IMR-90 (cell line): ENCODE measurements around the gene GNAI3. TPM values are rescaled to one million over a fixed set of nuclear protein-coding genes. Genes with fewer than 3 reads are reported as not detected.

ENCODE experiments used
- ATAC-seq: fragments of 200-7000 bp; cut with Tn5 transposase; 2 replicates; pipeline ENCODE4 v1.9.1; 2020; ENCODE audit warnings: low read depth, mild to moderate bottlenecking, moderate library complexity
- BruUV-seq: library from RNA; stranded (reverse); fragments of 400-500 nt; replicated peaks from 2 replicates; lab custom pipeline; 2021; lab: Mats Ljungman, UMichigan
- CTCF ChIA-PET: fragments of 300-600 bp; formaldehyde crosslinking; extraction: SDS; loops from one replicate; lab custom pipeline; 2021; ENCODE audit warnings: antibody characterized with exemption; lab: Yijun Ruan, JAX
- POLR2A ChIA-PET: fragments of 300-600 bp; sonication (Branson Sonifier 250); formaldehyde crosslinking; loops from one replicate; lab custom pipeline; 2022; ENCODE audit warnings: antibody characterized with exemption; ENCODE audit not compliant: unreplicated experiment; lab: Charles Lee
- DNase-seq: peaks from one replicate; pipeline ENCODE4 v3.0.0; 2013
- H2AFZ ChIP-seq: replicated peaks from 2 replicates; pipeline ENCODE3; 2013; ENCODE audit warnings: low read length, mild to moderate bottlenecking; ENCODE audit not compliant: poor library complexity
- H2AK5ac ChIP-seq: 2 replicates; pipeline ENCODE4 v1.6.1; 2013; ENCODE audit warnings: low read depth, low read length, inconsistent platforms
- H2AK9ac ChIP-seq: replicated peaks from 2 replicates; pipeline ENCODE3; 2013; ENCODE audit warnings: mild to moderate bottlenecking, low read depth, low read length, moderate library complexity; ENCODE audit not compliant: poor library complexity
- H2BK120ac ChIP-seq: 2 replicates; pipeline ENCODE4 v1.6.1; 2013; ENCODE audit warnings: low read depth, low read length, inconsistent platforms
- H2BK15ac ChIP-seq: 3 replicates; pipeline ENCODE4 v1.6.1; 2013; ENCODE audit warnings: low read depth, low read length, inconsistent platforms
- H2BK20ac ChIP-seq: 2 replicates; pipeline ENCODE4 v1.6.1; 2013; ENCODE audit warnings: low read depth, mild to moderate bottlenecking, inconsistent platforms, low read length, moderate library complexity
- H2BK5ac ChIP-seq: 2 replicates; pipeline ENCODE4 v1.6.1; 2013; ENCODE audit warnings: mild to moderate bottlenecking, low read depth, low read length, inconsistent platforms; ENCODE audit not compliant: poor library complexity, severe bottlenecking
- H3K14ac ChIP-seq: replicated peaks from 2 replicates; pipeline ENCODE4 v1.6.1; 2013; ENCODE audit warnings: low read depth, low read length, inconsistent platforms
- H3K18ac ChIP-seq: 2 replicates; pipeline ENCODE4 v1.6.1; 2013; ENCODE audit warnings: low read depth, low read length, control low read depth
- H3K23ac ChIP-seq: 2 replicates; pipeline ENCODE4 v1.6.1; 2013; ENCODE audit warnings: low read depth, low read length, inconsistent platforms
- H3K27ac ChIP-seq: 2 replicates; pipeline ENCODE4 v1.5.1; 2013; ENCODE audit warnings: mild to moderate bottlenecking, control low read depth, low read length; ENCODE audit not compliant: insufficient read depth
- H3K27me3 ChIP-seq: 2 replicates; pipeline ENCODE4 v1.6.1; 2013; ENCODE audit warnings: low read length; ENCODE audit not compliant: control insufficient read depth, insufficient read depth
- H3K36me3 ChIP-seq: 2 replicates; pipeline ENCODE4 v1.6.1; 2013; ENCODE audit warnings: low read length, mixed read lengths; ENCODE audit not compliant: control insufficient read depth, insufficient read depth
- H3K4ac ChIP-seq: 2 replicates; pipeline ENCODE4 v1.6.1; 2013; ENCODE audit warnings: low read depth, low read length, inconsistent platforms
- H3K4me1 ChIP-seq: 2 replicates; pipeline ENCODE4 v1.6.1; 2013; ENCODE audit warnings: low read length, mixed read lengths; ENCODE audit not compliant: control insufficient read depth, insufficient read depth
- H3K4me2 ChIP-seq: 2 replicates; pipeline ENCODE4 v1.6.1; 2013; ENCODE audit warnings: low read depth, mild to moderate bottlenecking, control low read depth, low read length, moderate library complexity
- H3K4me3 ChIP-seq: 2 replicates; pipeline ENCODE4 v1.5.1; 2013; ENCODE audit warnings: low read depth, mild to moderate bottlenecking, control low read depth, low read length, moderate library complexity; ENCODE audit not compliant: insufficient read depth
- H3K56ac ChIP-seq: 2 replicates; pipeline ENCODE4 v1.6.1; 2013; ENCODE audit warnings: low read length, inconsistent platforms; ENCODE audit not compliant: insufficient read depth; ENCODE audit errors: extremely low read depth
- H3K79me1 ChIP-seq, 2 experiments: 2 replicates each; pipeline ENCODE4 v1.6.1; 2013; ENCODE audit warnings: low read length in 2 of 2, inconsistent platforms in 1 of 2, low read depth in 1 of 2
- H3K9ac ChIP-seq: 2 replicates; pipeline ENCODE4 v1.6.1; 2013; ENCODE audit warnings: low read depth, low read length, control low read depth
- H3K9me1 ChIP-seq: 2 replicates; pipeline ENCODE4 v1.6.1; 2013; ENCODE audit warnings: low read length, inconsistent platforms; ENCODE audit not compliant: insufficient read depth
- H3K9me3 ChIP-seq: 2 replicates; pipeline ENCODE4 v1.6.1; 2013; ENCODE audit warnings: low read length; ENCODE audit not compliant: control insufficient read depth, insufficient read depth
- H4K20me1 ChIP-seq: 2 replicates; pipeline ENCODE4 v1.6.1; 2013; ENCODE audit warnings: low read length, inconsistent platforms; ENCODE audit not compliant: insufficient read depth
- H4K5ac ChIP-seq: 2 replicates; pipeline ENCODE4 v1.6.1; 2013; ENCODE audit warnings: mild to moderate bottlenecking, low read depth, low read length, control low read depth
- H4K8ac ChIP-seq, 2 experiments: 2 replicates each; pipeline ENCODE4 v1.6.1; 2013; ENCODE audit warnings: low read depth in 2 of 2, low read length in 2 of 2, control low read depth in 1 of 2, inconsistent platforms in 1 of 2
- H4K91ac ChIP-seq: 2 replicates; pipeline ENCODE4 v1.6.1; 2013; ENCODE audit warnings: low read depth, low read length, inconsistent platforms; ENCODE audit not compliant: insufficient read depth
- POLR2A ChIP-seq: IDR thresholded peaks from 2 replicates; pipeline ENCODE4 v1.6.1; 2012; ENCODE audit warnings: mild to moderate bottlenecking, low read depth, low read length
- SMC3 ChIP-seq: fragments of 150-350 bp; IDR thresholded peaks from 2 replicates; pipeline ENCODE4 v1.6.1; 2016; ENCODE audit warnings: low read depth, mild to moderate bottlenecking, antibody characterized with exemption, low read length, moderate library complexity
- WGBS, 2 experiments: methylation state at CpG; one replicate each; pipeline versions ENCODE4 v1.1.5 to v1.1.7; 2013; ENCODE audit warnings: missing lambda C conversion rate in 2 of 2; ENCODE audit not compliant: insufficient read length in 1 of 2; ENCODE audit errors: extremely low coverage in 2 of 2; 5-methylcytosine and 5-hydroxymethylcytosine counted together
- dilution Hi-C: fragments of 300-500 bp; cut with HindIII; formaldehyde crosslinking; loops from one replicate; pipeline ENCODE4 v1.14.3; 2018; ENCODE audit warnings: low sequenced_read_pairs; ENCODE audit not compliant: unreplicated experiment
- in situ Hi-C: fragments of 300-500 bp; cut with MboI; formaldehyde crosslinking; loops from 3 replicates; pipeline ENCODE4 v1.14.3; 2019; ENCODE audit warnings: low sequenced_read_pairs, inconsistent platforms, mixed read lengths
- intact Hi-C: fragments of 100-400 bp; cut with micrococcal nuclease; formaldehyde crosslinking; loops from 2 replicates; pipeline ENCODE4 v1.10.0; 2022
- polyA plus RNA-seq, 3 experiments: library from polyadenylated mRNA; depleted of rRNA; stranded (reverse); fragments of >200 nt; gene quantifications; 2 replicates each; pipeline ENCODE4 v1.2.3, GENCODE V29; 2012; ENCODE audit warnings: low replicate concordance in 1 of 3
- total RNA-seq: library from RNA; depleted of rRNA; stranded (reverse); fragments of >200 nt; gene quantifications from 2 replicates; pipeline ENCODE4 v1.2.3, GENCODE V29; 2012

GNAI3 gene
- total and polyA plus RNA-seq, 2 of the 4 experiments (the other 2 are of a cell fraction): 5.9 to 14.9 TPM

- ATAC-seq (no peak), DNase-seq (no peak)
- Histone ChIP-seq H3K9me1 (peaks cover 5% of the 10 kb centered on the region; the same call in 1 of the 2 replicates), H4K8ac (no peak overlapping the region), H3K14ac (no peak overlapping the region), H4K91ac (no peak overlapping the region), H3K79me1 (no peaks in the 10 kb centered on the region), H3K23ac (no peak overlapping the region; the same call in 1 of the 2 replicates), H4K20me1 (no peaks in the 10 kb centered on the region; the same call in 1 of the 2 replicates), H2AFZ (peak overlapping the region; percentile 59), H2AK5ac (no peak overlapping the region), H3K36me3 (peaks cover 2% of the 10 kb centered on the region; the same call in 1 of the 2 replicates), H3K9ac (no peak overlapping the region), H4K5ac (no peak overlapping the region), H2BK120ac (no peak overlapping the region), H3K4me3 (no peak overlapping the region), H2BK20ac (no peak overlapping the region), H3K9me3 (no peaks in the 10 kb centered on the region), H3K56ac (no peak overlapping the region), H3K4ac (no peak overlapping the region), H3K27ac (no peak overlapping the region), H2BK15ac (no peak overlapping the region), H2BK5ac (no peak overlapping the region), H3K4me2 (no peak overlapping the region), H3K18ac (no peak overlapping the region), H3K27me3 (peaks cover 9% of the 10 kb centered on the region), H3K4me1 (peaks cover 5% of the 10 kb centered on the region), H2AK9ac (no peak overlapping the region)
- ChIA-PET CTCF (interaction anchor here (1.5 kb wide), 1 partner anchor 18 kb away, joined by 7 read pairs; no protein-coding TSS in a partner anchor), POLR2A (no interaction called here)
- no TSS peak for BruUV-seq
- WGBS, 2 experiments: 61% methylated on average over 11 of the region's 25 CpGs; no CpG with 5 or more reads in 1 of the 2 experiments
- TF ChIP-seq SMC3: no peak
- TF ChIP-seq POLR2A: no peak
- in situ Hi-C loops (no loop called here), dilution Hi-C loops (no loop called here), intact Hi-C loops (no loop called here)
Observed at GRCh38 chr1:109508001-109508872, 40.2 kb upstream of the GNAI3 start.
